H1 (cell line): ENCODE data around the gene KRTCAP2. TPM values are rescaled to one million over a fixed set of nuclear protein-coding genes. Genes with fewer than 3 reads are reported as not detected.
A peak's percentile ranks its signal among the peaks of the same experiment; 100 is the strongest.

Experiments used
- CTCF ChIA-PET: fragments of 300-600 bp; sonication (Branson Sonifier 250); formaldehyde crosslinking; loops from one replicate; lab custom pipeline; 2021; ENCODE audit not compliant: partially characterized antibody; lab: Charles Lee
- POLR2A ChIA-PET: fragments of 300-600 bp; sonication (Branson Sonifier 250); formaldehyde crosslinking; loops from one replicate; lab custom pipeline; 2021; ENCODE audit warnings: inconsistent platforms; ENCODE audit not compliant: partially characterized antibody; lab: Charles Lee
- DNase-seq, 2 experiments: peaks; one replicate each; pipeline versions ENCODE4 v3.0.0 to v3.0.0-alpha.2; 2010 to 2022; ENCODE audit warnings: low spot score in 2 of 2, low read depth in 1 of 2, mixed read lengths in 1 of 2
- FAIRE-seq: peaks from 2 replicates; lab custom pipeline; 2011; peaks lifted over from hg19 to GRCh38; lab: Jason Lieb, UNC
- H2AFZ ChIP-seq: 2 replicates; pipeline ENCODE4 v1.8.1; 2012; ENCODE audit warnings: low read length, inconsistent platforms
- H2AK5ac ChIP-seq: 2 replicates; pipeline ENCODE4 v1.6.1; 2013; ENCODE audit warnings: low read depth, low read length
- H2BK120ac ChIP-seq: replicated peaks from 2 replicates; pipeline ENCODE3; 2013; ENCODE audit warnings: low read depth, low read length, inconsistent platforms
- H2BK12ac ChIP-seq: 2 replicates; pipeline ENCODE4 v1.6.1; 2013; ENCODE audit warnings: low read depth, low read length
- H2BK15ac ChIP-seq: 2 replicates; pipeline ENCODE4 v1.6.1; 2013; ENCODE audit warnings: low read length
- H2BK20ac ChIP-seq: 2 replicates; pipeline ENCODE4 v1.6.1; 2013; ENCODE audit warnings: low read length
- H2BK5ac ChIP-seq: 2 replicates; pipeline ENCODE4 v1.6.1; 2013; ENCODE audit warnings: low read depth, low read length
- H3K14ac ChIP-seq: 2 replicates; pipeline ENCODE4 v1.6.1; 2013; ENCODE audit warnings: inconsistent platforms; ENCODE audit not compliant: insufficient read length
- H3K18ac ChIP-seq: 2 replicates; pipeline ENCODE4 v1.6.1; 2013; ENCODE audit warnings: low read length; ENCODE audit errors: extremely low read depth
- H3K23ac ChIP-seq: 2 replicates; pipeline ENCODE4 v1.6.1; 2013; ENCODE audit warnings: inconsistent platforms; ENCODE audit not compliant: insufficient read length
- H3K23me2 ChIP-seq: 2 replicates; pipeline ENCODE4 v1.6.1; 2013; ENCODE audit warnings: low read depth, low read length
- H3K27ac ChIP-seq: 2 replicates; pipeline ENCODE4 v1.6.1; 2011; ENCODE audit warnings: low read depth, low read length, inconsistent platforms
- H3K27me3 ChIP-seq, 4 experiments: replicated peaks in 1 of 4; 1 replicate in 1 of 4; 2 replicates in 3 of 4; pipeline versions ENCODE4 v1.6.1 to v1.8.1; 2011 to 2013; ENCODE audit warnings: low read length in 3 of 4, mild to moderate bottlenecking in 3 of 4, inconsistent platforms in 2 of 4, mixed read lengths in 2 of 4, moderate library complexity in 1 of 4; ENCODE audit not compliant: control insufficient read depth in 3 of 4, insufficient read depth in 3 of 4; ENCODE audit errors: extremely low read depth in 1 of 4
- H3K36me3 ChIP-seq, 4 experiments: 2 replicates each; pipeline versions ENCODE4 v1.6.1 to v1.8.1; 2011 to 2013; ENCODE audit warnings: mild to moderate bottlenecking in 4 of 4, low read length in 3 of 4, moderate library complexity in 2 of 4, control low read depth in 1 of 4, inconsistent platforms in 1 of 4; ENCODE audit not compliant: insufficient read depth in 4 of 4, control insufficient read depth in 2 of 4
- H3K4ac ChIP-seq: replicated peaks from 2 replicates; pipeline ENCODE3; 2013; ENCODE audit warnings: low read length, low read depth, mixed read lengths, inconsistent platforms; ENCODE audit not compliant: insufficient read length
- H3K4me1 ChIP-seq, 4 experiments: replicated peaks in 1 of 4; 1 replicate in 1 of 4; 2 replicates in 3 of 4; pipeline versions ENCODE4 v1.6.1 to v1.8.1; 2011 to 2013; ENCODE audit warnings: low read length in 3 of 4, inconsistent platforms in 2 of 4, mixed read lengths in 1 of 4; ENCODE audit not compliant: insufficient read depth in 4 of 4, control insufficient read depth in 3 of 4
- H3K4me2 ChIP-seq, 2 experiments: 2 replicates each; pipeline versions ENCODE4 v1.6.1 to v1.8.1; 2011 to 2013; ENCODE audit warnings: low read depth in 2 of 2, low read length in 2 of 2, control low read depth in 1 of 2, inconsistent platforms in 1 of 2, mild to moderate bottlenecking in 1 of 2; ENCODE audit not compliant: insufficient read depth in 1 of 2
- H3K4me3 ChIP-seq, 4 experiments: fragments of 200-600, 300-600 bp in 1 of 4; sonication (generic), shearing (Covaris generic), sonication (Bioruptor Twin) in 1 of 4; 2 replicates each; pipeline versions ENCODE4 v1.5.1 to v1.8.1; 2011 to 2016; ENCODE audit warnings: low read length in 4 of 4, low read depth in 3 of 4, control low read depth in 2 of 4, inconsistent platforms in 2 of 4, mild to moderate bottlenecking in 2 of 4, mixed read lengths in 1 of 4, moderate library complexity in 1 of 4; ENCODE audit not compliant: insufficient read depth in 2 of 4; ENCODE audit errors: extremely low read depth in 1 of 4
- H3K56ac ChIP-seq: replicated peaks from 2 replicates; pipeline ENCODE3; 2013; ENCODE audit warnings: low read depth, mild to moderate bottlenecking, mixed read lengths, low read length, inconsistent platforms; ENCODE audit not compliant: insufficient read length
- H3K79me1 ChIP-seq: 2 replicates; pipeline ENCODE4 v1.6.1; 2013; ENCODE audit warnings: low read depth, low read length, control low read depth
- H3K79me2 ChIP-seq, 2 experiments: 2 replicates each; pipeline versions ENCODE4 v1.6.1 to v1.8.1; 2012 to 2013; ENCODE audit warnings: low read length in 2 of 2, mild to moderate bottlenecking in 2 of 2, inconsistent platforms in 1 of 2; ENCODE audit not compliant: insufficient read depth in 2 of 2, control insufficient read depth in 1 of 2
- H3K9ac ChIP-seq, 4 experiments: replicated peaks in 1 of 4; 1 replicate in 1 of 4; 2 replicates in 3 of 4; pipeline versions ENCODE4 v1.6.1 to v1.8.1; 2011 to 2013; ENCODE audit warnings: low read depth in 3 of 4, low read length in 3 of 4, control low read depth in 2 of 4, mild to moderate bottlenecking in 2 of 4, moderate library complexity in 2 of 4, inconsistent platforms in 1 of 4; ENCODE audit errors: extremely low read depth in 1 of 4
- H3K9me3 ChIP-seq, 2 experiments: 2 replicates each; pipeline versions ENCODE4 v1.6.1 to v1.8.1; 2012 to 2013; ENCODE audit warnings: mild to moderate bottlenecking in 2 of 2, moderate library complexity in 2 of 2, control low read depth in 1 of 2, inconsistent platforms in 1 of 2, low read depth in 1 of 2, low read length in 1 of 2, mixed read lengths in 1 of 2; ENCODE audit not compliant: insufficient read depth in 2 of 2
- H4K20me1 ChIP-seq, 2 experiments: replicated peaks in 1 of 2; 2 replicates each; pipeline versions ENCODE3 to v1.8.1; 2011 to 2013; ENCODE audit warnings: inconsistent platforms in 2 of 2, low read length in 2 of 2, mild to moderate bottlenecking in 1 of 2; ENCODE audit not compliant: insufficient read depth in 2 of 2, control insufficient read depth in 1 of 2
- H4K5ac ChIP-seq: 2 replicates; pipeline ENCODE4 v1.6.1; 2013; ENCODE audit warnings: low read length, low read depth, mixed read lengths, inconsistent platforms; ENCODE audit not compliant: insufficient read length
- H4K8ac ChIP-seq: 2 replicates; pipeline ENCODE4 v1.8.0; 2013; ENCODE audit warnings: mild to moderate bottlenecking, moderate library complexity, low read length, inconsistent platforms; ENCODE audit not compliant: insufficient read depth; ENCODE audit errors: extremely low read depth
- H4K91ac ChIP-seq: replicated peaks from 2 replicates; pipeline ENCODE3; 2013; ENCODE audit warnings: low read length, mixed read lengths, inconsistent platforms; ENCODE audit not compliant: insufficient read length
- ASH2L ChIP-seq: fragments of 200-600, 300-600 bp; sonication (generic); IDR thresholded peaks from one replicate; pipeline ENCODE4 v1.7.1; 2017; ENCODE audit warnings: low read length
- RXRA ChIP-seq: IDR thresholded peaks from 2 replicates; pipeline ENCODE4 v1.6.1; 2011; ENCODE audit warnings: low read depth, mild to moderate bottlenecking, low read length, moderate library complexity; ENCODE audit not compliant: insufficient read depth
- TCF12 ChIP-seq: IDR thresholded peaks from 2 replicates; pipeline ENCODE4 v1.6.1; 2011; ENCODE audit warnings: low read depth, mild to moderate bottlenecking, low read length
- TEAD4 ChIP-seq: IDR thresholded peaks from 2 replicates; pipeline ENCODE4 v1.6.1; 2012; ENCODE audit warnings: low read depth, low read length, inconsistent platforms, mixed read lengths
- WGBS, 2 experiments: shearing (Covaris generic) in 1 of 2; methylation state at CpG; one replicate each; pipeline versions ENCODE4 v1.1.6 to v1.1.7; 2013 to 2015; ENCODE audit warnings: low lambda C conversion rate in 2 of 2, mixed read lengths in 2 of 2, inconsistent platforms in 1 of 2, low coverage in 1 of 2, missing lambda C conversion rate in 1 of 2; ENCODE audit not compliant: insufficient replicate concordance in 2 of 2, insufficient coverage in 1 of 2, insufficient read length in 1 of 2; ENCODE audit errors: extremely low coverage in 1 of 2, missing lambda C conversion rate in 1 of 2; 5-methylcytosine and 5-hydroxymethylcytosine counted together
- polyA plus RNA-seq, 7 experiments: library from polyadenylated mRNA; depleted of rRNA in 3 of 7; stranded (reverse) in 5 of 7; unstranded in 2 of 7; fragments of >200 nt in 5 of 7; fragments of 200-250 nt in 2 of 7; gene quantifications; 1 replicate in 5 of 7; 2 replicates in 1 of 7; 4 replicates in 1 of 7; pipeline versions ENCODE4 v1.2.1 to v1.2.3, GENCODE V29; 2011 to 2013; ENCODE audit warnings: missing spikeins in 2 of 7, mixed read lengths in 2 of 7
- total RNA-seq: library from RNA; stranded (reverse); fragmentation: NEBNext Ultra II Directional; extraction: Animal tissue kit (Norgen Biotek cat#: 25700); gene quantifications from 2 replicates; pipeline ENCODE4 v1.2.1, GENCODE V29; 2021

The KRTCAP2 gene
- total and polyA plus RNA-seq, 2 of the 8 experiments (the other 6 are each of a cell fraction or from before 2014, with no cell fraction given), result 146 to 317 TPM

DNA sequence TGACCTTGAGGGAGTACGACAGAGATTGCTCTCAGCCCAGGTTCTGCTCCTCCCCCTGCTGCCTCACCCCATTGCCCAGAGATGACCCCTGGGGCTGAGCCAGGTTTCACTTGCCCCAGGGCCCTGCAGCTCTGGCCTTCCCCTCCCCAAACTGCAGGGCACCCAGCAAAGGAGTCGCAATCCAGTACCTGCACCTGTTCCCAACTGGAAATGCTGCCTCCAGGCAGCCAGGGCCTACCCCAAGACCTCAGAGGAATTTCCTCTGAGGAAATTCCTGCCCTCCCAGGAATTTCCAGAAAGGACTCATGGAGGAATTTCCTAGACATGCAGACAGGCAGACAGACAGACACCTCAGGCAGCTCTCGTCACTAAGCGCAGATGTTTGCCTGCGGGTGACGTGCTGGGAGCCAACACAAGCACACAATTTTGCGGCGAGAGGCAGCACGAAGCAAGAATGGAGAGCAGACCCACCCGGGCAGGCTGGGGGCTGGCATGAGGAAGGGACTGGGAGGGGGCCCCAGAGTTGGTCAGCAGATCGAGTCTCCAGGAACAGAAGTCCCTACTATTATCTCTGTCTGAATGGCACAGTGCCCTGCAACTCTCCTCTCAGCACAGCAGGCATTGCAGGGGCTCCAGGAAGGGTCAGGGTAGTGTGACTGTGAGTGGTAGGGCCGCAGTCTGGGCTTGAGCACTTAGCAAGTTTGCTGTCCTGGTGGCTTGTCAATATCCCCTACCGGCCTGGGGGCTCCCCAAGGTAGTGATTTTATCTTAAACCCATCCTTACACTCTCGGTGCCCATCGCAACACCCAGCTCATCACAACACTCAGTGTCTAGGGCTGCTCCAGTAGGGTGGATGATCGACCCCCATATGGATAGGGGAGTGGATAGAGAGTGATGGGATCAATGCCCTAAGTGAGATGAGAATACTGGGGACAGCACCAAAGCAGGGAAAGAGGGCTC lies 48.3 kb downstream of the KRTCAP2 start:
- TF ChIP-seq TCF12, result 0 out of 2 replicates have a peak, but pooled peaks have one; percentile 26
- no peak for TF ChIP-seq ASH2L
- TF ChIP-seq TEAD4, result peak; percentile 80
- TF ChIP-seq RXRA, result no peak
- no peak for FAIRE-seq
- H3K56ac ChIP-seq, result no peak overlapping the region
- peak in 1 of 2 experiments; percentile 48 for DNase-seq
- no peak overlapping the region for H3K18ac ChIP-seq
- no peak overlapping the region for H3K9ac ChIP-seq
- whole genome bisulfite sequencing, 2 experiments, result 74% methylated on average over 16 of the region's 16 CpGs; no CpG with 5 or more reads in 1 of the 2 experiments
- H3K4me1 ChIP-seq, result peaks cover 16 to 46% (median 32%) of the 10 kb centered on the region in 4 experiments
- no peak overlapping the region; the same call in 1 of the 2 replicates for H2BK15ac ChIP-seq
- no peak overlapping the region for H2AK5ac ChIP-seq
- no peaks in the 10 kb centered on the region for H3K79me1 ChIP-seq
- no peak overlapping the region for H2BK12ac ChIP-seq
- H3K4me3 ChIP-seq, result no peak overlapping the region
- no peak overlapping the region for H3K4ac ChIP-seq
- no peak overlapping the region for H2BK5ac ChIP-seq
- no peak overlapping the region for H4K5ac ChIP-seq
- H3K23ac ChIP-seq, result no peak overlapping the region
- no peaks in the 10 kb centered on the region for H4K20me1 ChIP-seq
- H3K36me3 ChIP-seq, result no peaks in the 10 kb centered on the region
- no peak overlapping the region for H3K27ac ChIP-seq
- peak overlapping the region; percentile 94 to 97; a peak in 2 of 4 replicates for H3K4me2 ChIP-seq
- H2AFZ ChIP-seq, result no peak overlapping the region
- peaks cover 27% of the 10 kb centered on the region for H3K23me2 ChIP-seq
- H3K27me3 ChIP-seq, result peaks cover 33 to 50% (median 47%) of the 10 kb centered on the region in 4 experiments
- H4K8ac ChIP-seq, result no peak overlapping the region
- H2BK20ac ChIP-seq, result no peak overlapping the region
- no peak overlapping the region for H3K14ac ChIP-seq
- POLR2A ChIA-PET, result interaction anchor here (0.5 to 2.4 kb wide), 9 partner anchors 8 to 815 kb away, joined by 3 to 8 read pairs (median 4); partner anchors contain the start of gene KRTCAP2
- no peak overlapping the region for H4K91ac ChIP-seq
- CTCF ChIA-PET, result interaction anchor here (0.8 to 4.8 kb wide), 12 partner anchors 9 to 459 kb away, joined by 3 to 66 read pairs (median 4); partner anchors contain the start of gene KRTCAP2
- no peak overlapping the region for H2BK120ac ChIP-seq
- H3K9me3 ChIP-seq, result no peaks in the 10 kb centered on the region
- no peaks in the 10 kb centered on the region for H3K79me2 ChIP-seq
